ENCODE measurements around the gene SLC7A5.

- TF ChIP-seq POLR2A (IDR thresholded peaks at IDR 0.05; ENCODE audit: low read depth, low read length) (no peak), CTCF (conservative IDR thresholded peaks at IDR 0.05; ENCODE audit: low read depth, low read length) (no peak), CEBPB (IDR thresholded peaks at IDR 0.05; ENCODE audit: low read depth, low read length) (no peak), RFX5 (IDR thresholded peaks at IDR 0.05; ENCODE audit: low read depth, low read length) (no peak), CHD1 (IDR thresholded peaks at IDR 0.05; ENCODE audit: low read depth, low read length) (no peak), MAFK (IDR thresholded peaks at IDR 0.05; ENCODE audit: low read depth, low read length) (no peak), BHLHE40 (IDR thresholded peaks at IDR 0.05; ENCODE audit: low read depth, low read length) (no peak), RAD21 (IDR thresholded peaks at IDR 0.05; ENCODE audit: low read length) (no peak), FOS (IDR thresholded peaks at IDR 0.05; ENCODE audit: low read depth, low read length) (no peak), USF2 (IDR thresholded peaks at IDR 0.05; ENCODE audit: low read depth, low read length) (no peak), NFE2L2 (IDR thresholded peaks at IDR 0.05; ENCODE audit: low read depth, low read length) (no peak), ELK1 (IDR thresholded peaks at IDR 0.05; ENCODE audit: borderline replicate concordance, low read depth, low read length) (no peak), SMC3 (IDR thresholded peaks at IDR 0.05; ENCODE audit: low read depth, low read length) (no peak)
Observed at GRCh38 chr16:87801679-87802259, 67.5 kb downstream of the SLC7A5 start.
